ENCODE results near the gene RABGAP1. TPM values are rescaled to one million over a fixed set of nuclear protein-coding genes. Genes with fewer than 3 reads are reported as not detected.

RABGAP1 gene
- polyA plus RNA-seq, 1 donor from 2014 or later, result 67.8 TPM

- Histone ChIP-seq H2AFZ (ENCODE audit: low read depth, low read length) (no peak overlapping the region), H3K27me3 (ENCODE audit: insufficient read depth, low read depth, low read length) (no peaks in the 10 kb centered on the region), H3K9me2 (ENCODE audit: insufficient read depth, low read length) (no peaks in the 10 kb centered on the region), H3K27ac (ENCODE audit: low read length) (no peak overlapping the region), H3K36me3 (ENCODE audit: insufficient read depth, low read length) (no peaks in the 10 kb centered on the region), H3K9me3 (ENCODE audit: low read length) (no peaks in the 10 kb centered on the region), H4K20me1 (ENCODE audit: insufficient read depth) (no peaks in the 10 kb centered on the region), H3F3A (ENCODE audit: insufficient read depth, low read length, poor library complexity, severe bottlenecking) (no peaks in the 10 kb centered on the region), H3K4me2 (ENCODE audit: low read length) (no peak overlapping the region), H3K4me3 (ENCODE audit: low read length) (no peak overlapping the region), H3K9ac (ENCODE audit: low read length) (no peak overlapping the region), H3K79me2 (replicated peaks; ENCODE audit: insufficient read depth, low read length) (peaks cover 41% of the 10 kb centered on the region)
- no peak for TF ChIP-seq EZH2 (IDR thresholded peaks at IDR 0.05; ENCODE audit: borderline replicate concordance, insufficient read depth, low read length, poor library complexity, severe bottlenecking)
- TF ChIP-seq TAF1 (IDR thresholded peaks at IDR 0.05; ENCODE audit: low read depth), result no peak
- TF ChIP-seq POLR2AphosphoS5 (IDR thresholded peaks at IDR 0.05), result no peak
- TF ChIP-seq MXI1 (conservative IDR thresholded peaks at IDR 0.05; ENCODE audit: poor library complexity, severe bottlenecking), result no peak
- no peak for TF ChIP-seq CTCF (IDR thresholded peaks at IDR 0.05; ENCODE audit: poor library complexity, severe bottlenecking)
- no peak for TF ChIP-seq RAD21 (conservative IDR thresholded peaks at IDR 0.05)
- no peak for TF ChIP-seq SMC3 (conservative IDR thresholded peaks at IDR 0.05; ENCODE audit: poor library complexity)
- TF ChIP-seq REST (IDR thresholded peaks at IDR 0.05; ENCODE audit: borderline replicate concordance), result no peak
- no peak for TF ChIP-seq EP300 (conservative IDR thresholded peaks at IDR 0.05; ENCODE audit: poor library complexity, severe bottlenecking)
Measured at GRCh38 chr9:123039617-123040219, 98.9 kb downstream of the RABGAP1 start.

GRCh38 chr9:123040801-123041200 lies 100.0 kb downstream of the RABGAP1 start:
- no peaks in the 10 kb centered on the region for H3K9me2 ChIP-seq (ENCODE audit: insufficient read depth, low read length)
- no peaks in the 10 kb centered on the region for H4K20me1 ChIP-seq (ENCODE audit: insufficient read depth)
- H3K27ac ChIP-seq (ENCODE audit: low read length), result no peak overlapping the region
- H3K9me3 ChIP-seq (ENCODE audit: low read length), result no peaks in the 10 kb centered on the region
- no peak overlapping the region for H3K4me3 ChIP-seq (ENCODE audit: low read length)
- no peak overlapping the region for H3K4me2 ChIP-seq (ENCODE audit: low read length)
- no peaks in the 10 kb centered on the region for H3F3A ChIP-seq (ENCODE audit: insufficient read depth, low read length, poor library complexity, severe bottlenecking)
- TF ChIP-seq REST (IDR thresholded peaks at IDR 0.05; ENCODE audit: borderline replicate concordance) (no peak), RAD21 (conservative IDR thresholded peaks at IDR 0.05) (no peak), EP300 (conservative IDR thresholded peaks at IDR 0.05; ENCODE audit: poor library complexity, severe bottlenecking) (no peak), EZH2 (IDR thresholded peaks at IDR 0.05; ENCODE audit: borderline replicate concordance, insufficient read depth, low read length, poor library complexity, severe bottlenecking) (no peak), TAF1 (IDR thresholded peaks at IDR 0.05; ENCODE audit: low read depth) (no peak), SMC3 (conservative IDR thresholded peaks at IDR 0.05; ENCODE audit: poor library complexity) (no peak), POLR2AphosphoS5 (IDR thresholded peaks at IDR 0.05) (no peak), MXI1 (conservative IDR thresholded peaks at IDR 0.05; ENCODE audit: poor library complexity, severe bottlenecking) (no peak), CTCF (IDR thresholded peaks at IDR 0.05; ENCODE audit: poor library complexity, severe bottlenecking) (no peak)
- no peaks in the 10 kb centered on the region for H3K27me3 ChIP-seq (ENCODE audit: insufficient read depth, low read depth, low read length)
- H3K79me2 ChIP-seq (replicated peaks; ENCODE audit: insufficient read depth, low read length), result peaks cover 33% of the 10 kb centered on the region
- H3K36me3 ChIP-seq (ENCODE audit: insufficient read depth, low read length), result no peaks in the 10 kb centered on the region
- no peak overlapping the region for H3K9ac ChIP-seq (ENCODE audit: low read length)
- no peak overlapping the region for H2AFZ ChIP-seq (ENCODE audit: low read depth, low read length)

Measured in neural cell (in vitro differentiated cells).